ENCODE measurements around the gene PYY. TPM values are rescaled to one million over a fixed set of nuclear protein-coding genes. Genes with fewer than 3 reads are reported as not detected.
"Not testable (repeated sequence)": the region's sequence is repeated elsewhere in the genome, so short reads cannot be mapped to it uniquely, and the experiment has no call there.

Gene PYY
- total RNA-seq, 2 donors from 2014 or later: not detected

- Mint-ChIP-seq H3K27ac (no peak overlapping the region), H3K4me3 (no peak overlapping the region), H3K4me1 (peaks cover 11% of the 10 kb centered on the region), H3K36me3 (ENCODE audit: low read depth) (no peaks in the 10 kb centered on the region), H3K27me3 (no peaks in the 10 kb centered on the region)
- ATAC-seq: no peak
- H3K9me3 ChIP-seq (ENCODE audit: control insufficient read depth, low read length, poor library complexity, severe bottlenecking): no peaks in the 10 kb centered on the region
- DNase-seq: no peak
Observed at GRCh38 chr17:43932357-43932756, 21.4 kb downstream of the PYY start.

GRCh38 chr17:43931062-43931571 is 22.6 kb downstream of the PYY start:
- H3K36me3 Mint-ChIP-seq (ENCODE audit: low read depth): no peaks in the 10 kb centered on the region
- H3K9me3 ChIP-seq (ENCODE audit: control insufficient read depth, low read length, poor library complexity, severe bottlenecking): no peaks in the 10 kb centered on the region
- ATAC-seq (no peak), DNase-seq (no peak)
- H3K4me3 Mint-ChIP-seq: no peak overlapping the region
- peaks cover 5% of the 10 kb centered on the region for H3K27me3 Mint-ChIP-seq
- H3K4me1 Mint-ChIP-seq: peaks cover 12% of the 10 kb centered on the region
- H3K27ac Mint-ChIP-seq: no peak overlapping the region

GRCh38 chr17:43928609-43929008 is 25.1 kb downstream of the PYY start:
- ATAC-seq (no peak), DNase-seq (no peak)
- peaks cover 5% of the 10 kb centered on the region for H3K27me3 Mint-ChIP-seq
- H3K36me3 Mint-ChIP-seq (ENCODE audit: low read depth): no peaks in the 10 kb centered on the region
- no peaks in the 10 kb centered on the region for H3K9me3 ChIP-seq (ENCODE audit: control insufficient read depth, low read length, poor library complexity, severe bottlenecking)
- no peak overlapping the region for H3K27ac Mint-ChIP-seq
- peaks cover 12% of the 10 kb centered on the region for H3K4me1 Mint-ChIP-seq
- H3K4me3 Mint-ChIP-seq: no peak overlapping the region

- H3K27ac Mint-ChIP-seq: peak overlapping the region; percentile 53
- not testable (repeated sequence) for H3K36me3 Mint-ChIP-seq (ENCODE audit: low read depth); H3K9me3 ChIP-seq (ENCODE audit: control insufficient read depth, low read length, poor library complexity, severe bottlenecking); DNase-seq; H3K27me3 Mint-ChIP-seq
- peak overlapping the region; percentile 89 for H3K4me3 Mint-ChIP-seq
- peak; percentile 66 for ATAC-seq
- peaks cover 12% of the 10 kb centered on the region for H3K4me1 Mint-ChIP-seq
Observed at GRCh38 chr17:43927929-43928328, 25.8 kb downstream of the PYY start.

- Mint-ChIP-seq H3K27ac (peak overlapping the region; percentile 53), H3K36me3 (ENCODE audit: low read depth) (no peaks in the 10 kb centered on the region), H3K4me1 (peaks cover 12% of the 10 kb centered on the region), H3K4me3 (peak overlapping the region; percentile 89), H3K27me3 (peaks cover 5% of the 10 kb centered on the region)
- peak; percentile 42 for ATAC-seq
- H3K9me3 ChIP-seq (ENCODE audit: control insufficient read depth, low read length, poor library complexity, severe bottlenecking): no peaks in the 10 kb centered on the region
- no peak for DNase-seq
Observed at GRCh38 chr17:43927060-43927864, 26.5 kb downstream of the PYY start.

- ATAC-seq (no peak), DNase-seq (no peak)
- Mint-ChIP-seq H3K4me3 (no peak overlapping the region), H3K27me3 (peaks cover 5% of the 10 kb centered on the region), H3K4me1 (peaks cover 9% of the 10 kb centered on the region), H3K36me3 (ENCODE audit: low read depth) (no peaks in the 10 kb centered on the region), H3K27ac (no peak overlapping the region)
- H3K9me3 ChIP-seq (ENCODE audit: control insufficient read depth, low read length, poor library complexity, severe bottlenecking): no peaks in the 10 kb centered on the region
Observed at GRCh38 chr17:43924558-43924957, 29.2 kb downstream of the PYY start.

GRCh38 chr17:43920500-43921095 is 33.1 kb downstream of the PYY start:
- no peaks in the 10 kb centered on the region for H3K9me3 ChIP-seq (ENCODE audit: control insufficient read depth, low read length, poor library complexity, severe bottlenecking)
- Mint-ChIP-seq H3K27ac (no peak overlapping the region), H3K27me3 (no peaks in the 10 kb centered on the region), H3K4me1 (peaks cover 7% of the 10 kb centered on the region), H3K36me3 (ENCODE audit: low read depth) (no peaks in the 10 kb centered on the region), H3K4me3 (no peak overlapping the region)
- no peak for DNase-seq
- no peak for ATAC-seq

- ATAC-seq (no peak), DNase-seq (no peak)
- Mint-ChIP-seq H3K4me3 (peak overlapping the region; percentile 88), H3K27ac (peak overlapping the region; percentile 75), H3K27me3 (no peaks in the 10 kb centered on the region), H3K36me3 (ENCODE audit: low read depth) (no peaks in the 10 kb centered on the region), H3K4me1 (peaks cover 7% of the 10 kb centered on the region)
- H3K9me3 ChIP-seq (ENCODE audit: control insufficient read depth, low read length, poor library complexity, severe bottlenecking): no peaks in the 10 kb centered on the region
Observed at GRCh38 chr17:43918026-43918389, 35.7 kb downstream of the PYY start.

GRCh38 chr17:43917348-43918025 is 36.3 kb downstream of the PYY start:
- Mint-ChIP-seq H3K4me3 (peak overlapping the region; percentile 88), H3K36me3 (ENCODE audit: low read depth) (no peaks in the 10 kb centered on the region), H3K27ac (peak overlapping the region; percentile 75), H3K27me3 (no peaks in the 10 kb centered on the region), H3K4me1 (peaks cover 7% of the 10 kb centered on the region)
- ATAC-seq (peak; percentile 89), DNase-seq (peak; percentile 25 to 34 (median 27))
- no peaks in the 10 kb centered on the region for H3K9me3 ChIP-seq (ENCODE audit: control insufficient read depth, low read length, poor library complexity, severe bottlenecking)

GRCh38 chr17:43917016-43917347 is 36.8 kb downstream of the PYY start:
- H3K36me3 Mint-ChIP-seq (ENCODE audit: low read depth): no peaks in the 10 kb centered on the region
- peaks cover 7% of the 10 kb centered on the region for H3K4me1 Mint-ChIP-seq
- peak overlapping the region; percentile 88 for H3K4me3 Mint-ChIP-seq
- peak overlapping the region; percentile 75 for H3K27ac Mint-ChIP-seq
- no peaks in the 10 kb centered on the region for H3K9me3 ChIP-seq (ENCODE audit: control insufficient read depth, low read length, poor library complexity, severe bottlenecking)
- H3K27me3 Mint-ChIP-seq: no peaks in the 10 kb centered on the region
- no peak for ATAC-seq
- no peak for DNase-seq

- no peaks in the 10 kb centered on the region for H3K9me3 ChIP-seq (ENCODE audit: control insufficient read depth, low read length, poor library complexity, severe bottlenecking)
- Mint-ChIP-seq H3K27me3 (no peaks in the 10 kb centered on the region), H3K27ac (no peak overlapping the region), H3K4me3 (peak overlapping the region; percentile 88), H3K36me3 (ENCODE audit: low read depth) (no peaks in the 10 kb centered on the region), H3K4me1 (peaks cover 7% of the 10 kb centered on the region)
- no peak for DNase-seq
- no peak for ATAC-seq
Observed at GRCh38 chr17:43916385-43916784, 37.4 kb downstream of the PYY start.

GRCh38 chr17:43915559-43915958 is 38.2 kb downstream of the PYY start:
- no peaks in the 10 kb centered on the region for H3K36me3 Mint-ChIP-seq (ENCODE audit: low read depth)
- H3K27me3 Mint-ChIP-seq: no peaks in the 10 kb centered on the region
- DNase-seq: no peak
- no peak for ATAC-seq
- H3K4me1 Mint-ChIP-seq: peaks cover 7% of the 10 kb centered on the region
- H3K9me3 ChIP-seq (ENCODE audit: control insufficient read depth, low read length, poor library complexity, severe bottlenecking): no peaks in the 10 kb centered on the region
- no peak overlapping the region for H3K27ac Mint-ChIP-seq
- H3K4me3 Mint-ChIP-seq: no peak overlapping the region

GRCh38 chr17:43914451-43914850 is 39.3 kb downstream of the PYY start:
- no peak overlapping the region for H3K27ac Mint-ChIP-seq
- DNase-seq (no peak), ATAC-seq (no peak)
- H3K4me1 Mint-ChIP-seq: peaks cover 9% of the 10 kb centered on the region
- H3K36me3 Mint-ChIP-seq (ENCODE audit: low read depth): no peaks in the 10 kb centered on the region
- no peaks in the 10 kb centered on the region for H3K27me3 Mint-ChIP-seq
- H3K4me3 Mint-ChIP-seq: no peak overlapping the region
- no peaks in the 10 kb centered on the region for H3K9me3 ChIP-seq (ENCODE audit: control insufficient read depth, low read length, poor library complexity, severe bottlenecking)
